Gastroesophageal sphincter (tissue), 3 donors: ENCODE data around the gene IFI16.

ENCODE experiments used
- CTCF ChIP-seq, 4 experiments: fragments of 200-600 bp in 2 of 4; fragments of 450-650 bp in 2 of 4; sonication (generic) in 1 of 4; IDR thresholded peaks; one replicate each; pipeline ENCODE4 v1.5.1; 2017 to 2019; ENCODE audit warnings: antibody characterized with exemption in 4 of 4, mild to moderate bottlenecking in 2 of 4, moderate library complexity in 2 of 4
- EP300 ChIP-seq: sonication (generic); formaldehyde crosslinking; IDR thresholded peaks from one replicate; pipeline ENCODE4 v1.6.1; 2017; ENCODE audit warnings: antibody characterized with exemption, mild to moderate bottlenecking
- POLR2A ChIP-seq, 2 donors: fragments of 450-650 bp; IDR thresholded peaks; one replicate each; pipeline ENCODE4 v1.6.1; 2017; ENCODE audit warnings: antibody characterized with exemption in 2 of 2, mild to moderate bottlenecking in 2 of 2, moderate library complexity in 1 of 2

DNA sequence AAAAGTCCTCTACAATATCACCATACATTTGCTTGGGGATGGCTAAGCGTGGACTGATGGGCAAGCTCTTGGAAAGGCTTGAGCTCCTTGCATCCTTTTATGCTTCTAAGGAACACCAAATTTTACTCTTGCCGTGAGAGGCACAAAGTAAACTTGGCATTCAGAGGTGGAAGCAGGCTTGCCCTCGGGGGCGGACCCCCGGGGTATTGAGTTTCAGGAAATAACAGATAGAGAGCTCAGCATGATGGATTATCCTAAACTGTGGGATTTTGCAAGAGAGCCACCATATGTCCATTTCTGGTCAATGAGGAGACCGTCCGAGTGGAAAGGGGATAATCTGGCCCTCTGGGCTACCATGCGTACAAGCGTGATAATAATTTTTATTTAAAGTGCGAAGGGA lies 14.0 kb downstream of the IFI16 start:
- no peak for TF ChIP-seq CTCF (IDR thresholded peaks at IDR 0.05)
- TF ChIP-seq EP300, result no peak
- no peak for TF ChIP-seq POLR2A (IDR thresholded peaks at IDR 0.05)
